H1 (cell line): ENCODE measurements around the gene PSME1. TPM values are rescaled to one million over a fixed set of nuclear protein-coding genes. Genes with fewer than 3 reads are reported as not detected.

Experiments used
- POLR2A ChIP-seq, 2 experiments: IDR thresholded peaks; 1 replicate in 1 of 2; 2 replicates in 1 of 2; pipeline ENCODE4 v1.6.1; 2011; ENCODE audit warnings: low read depth in 2 of 2, low read length in 2 of 2, mild to moderate bottlenecking in 2 of 2; ENCODE audit errors: control extremely low read depth in 1 of 2
- SIN3A ChIP-seq, 2 experiments: IDR thresholded peaks in 1 of 2; conservative IDR thresholded peaks in 1 of 2; 2 replicates each; pipeline ENCODE4 v1.6.1; 2011 to 2012; ENCODE audit warnings: low read length in 2 of 2, improper control_type of control experiment in 1 of 2, low read depth in 1 of 2, mild to moderate bottlenecking in 1 of 2
- SP1 ChIP-seq: IDR thresholded peaks from 2 replicates; pipeline ENCODE4 v1.6.1; 2011; ENCODE audit warnings: low read depth, low read length
- SRF ChIP-seq: IDR thresholded peaks from 2 replicates; pipeline ENCODE4 v1.6.1; 2011; ENCODE audit warnings: mild to moderate bottlenecking, low read depth, low read length, moderate library complexity
- ZNF274 ChIP-seq: IDR thresholded peaks from 2 replicates; pipeline ENCODE4 v1.7.0; 2012; ENCODE audit warnings: low read length, borderline replicate concordance; ENCODE audit errors: extremely low read depth
- polyA plus RNA-seq, 7 experiments: library from polyadenylated mRNA; depleted of rRNA in 3 of 7; stranded (reverse) in 5 of 7; unstranded in 2 of 7; fragments of >200 nt in 5 of 7; fragments of 200-250 nt in 2 of 7; gene quantifications; 1 replicate in 5 of 7; 2 replicates in 1 of 7; 4 replicates in 1 of 7; pipeline versions ENCODE4 v1.2.1 to v1.2.3, GENCODE V29; 2011 to 2013; ENCODE audit warnings: missing spikeins in 2 of 7, mixed read lengths in 2 of 7
- total RNA-seq: library from RNA; stranded (reverse); fragmentation: NEBNext Ultra II Directional; extraction: Animal tissue kit (Norgen Biotek cat#: 25700); gene quantifications from 2 replicates; pipeline ENCODE4 v1.2.1, GENCODE V29; 2021
- TF ChIP-seq, protein P1 (sequence below): IDR thresholded peaks from 2 replicates; pipeline ENCODE4 v1.6.1; 2012; ENCODE audit warnings: inconsistent platforms

Gene PSME1
- total and polyA plus RNA-seq, 2 of the 8 experiments (the other 6 are each of a cell fraction or from before 2014, with no cell fraction given) = 74.9 to 85.9 TPM

DNA sequence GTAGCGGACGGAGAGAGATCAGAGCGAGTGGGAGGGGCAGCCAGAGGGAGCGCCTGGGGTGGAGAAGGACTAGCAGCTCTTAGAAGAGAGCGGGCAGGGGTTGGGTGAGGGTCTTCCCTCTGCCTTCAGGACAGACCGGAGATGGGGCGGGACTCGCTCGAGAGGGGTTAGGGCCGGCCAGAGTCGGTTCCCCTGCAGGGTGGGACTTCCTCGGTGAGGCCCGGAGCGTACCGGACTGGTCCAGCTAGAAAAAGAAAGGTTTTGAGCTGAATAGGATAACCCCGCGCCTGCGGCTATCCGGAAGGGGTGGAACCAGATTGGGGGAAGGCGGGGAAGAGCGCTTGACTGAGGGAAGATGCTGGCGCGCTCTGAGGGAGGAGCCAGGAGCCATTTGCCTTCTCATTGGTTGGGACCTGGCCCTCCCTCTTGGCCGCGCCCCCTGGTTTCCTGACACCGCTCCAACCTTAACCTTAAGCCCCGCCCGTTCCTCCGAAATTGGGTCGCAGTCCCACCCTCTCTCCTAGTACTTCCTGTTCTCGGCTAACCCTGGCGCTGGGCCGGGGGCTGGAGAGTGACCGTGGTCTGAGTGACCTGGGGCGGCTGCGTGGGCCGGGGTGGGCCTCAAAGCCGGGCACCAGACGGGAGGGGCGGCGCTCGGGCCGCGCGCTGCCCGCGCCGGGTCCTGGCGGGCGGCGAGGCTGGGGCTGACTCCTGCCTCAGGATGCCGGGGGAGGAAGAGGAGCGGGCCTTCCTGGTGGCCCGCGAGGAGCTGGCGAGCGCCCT is 11.2 kb downstream of the PSME1 start, which contains the start of gene RNF31 (continued):
- TF ChIP-seq POLR2A (IDR thresholded peaks at IDR 0.05; ENCODE audit: control extremely low read depth in 1 of 2, low read depth in 2 of 2, low read length in 2 of 2) = peak in 1 of 2 experiments; percentile 55; a peak in 1 of 3 replicates
- TF ChIP-seq SRF = no peak
- peak; percentile 54; the same call in 1 of the 2 replicates for TF ChIP-seq SP1
- TF ChIP-seq SIN3A (conservative IDR thresholded peaks at IDR 0.05 in 1 of 2, IDR thresholded peaks at IDR 0.05 in 1 of 2; ENCODE audit: low read depth in 1 of 2, low read length in 2 of 2) = 0 out of 4 replicates have a peak, but pooled peaks of 1 of the 2 experiments have one; percentile 17
- TF ChIP-seq, protein P1, sequence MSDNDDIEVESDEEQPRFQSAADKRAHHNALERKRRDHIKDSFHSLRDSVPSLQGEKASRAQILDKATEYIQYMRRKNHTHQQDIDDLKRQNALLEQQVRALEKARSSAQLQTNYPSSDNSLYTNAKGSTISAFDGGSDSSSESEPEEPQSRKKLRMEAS = no peak
- no peak for TF ChIP-seq ZNF274
